ENCODE data around the gene HEBP1.

GRCh38 chr12:13022851-13023271, 22.8 kb upstream of the HEBP1 start:
- TF ChIP-seq GATA2 (IDR thresholded peaks at IDR 0.05; ENCODE audit: low read depth, low read length): no peak
- TF ChIP-seq GATA3 (IDR thresholded peaks at IDR 0.05; ENCODE audit: low read depth, low read length): no peak

All from SH-SY5Y (cell line).